GM11168 (cell line): ENCODE measurements around the gene IKZF3.
"Not testable (repeated sequence)": the region's sequence is repeated elsewhere in the genome, so short reads cannot be mapped to it uniquely, and the experiment has no call there.

Experiments
- in situ Hi-C: fragments of 300-500 bp; cut with MboI; formaldehyde crosslinking; loops from one replicate; pipeline ENCODE4 v1.12.0; 2022; ENCODE audit warnings: low sequenced_read_pairs; ENCODE audit not compliant: unreplicated experiment

Gene IKZF3

DNA sequence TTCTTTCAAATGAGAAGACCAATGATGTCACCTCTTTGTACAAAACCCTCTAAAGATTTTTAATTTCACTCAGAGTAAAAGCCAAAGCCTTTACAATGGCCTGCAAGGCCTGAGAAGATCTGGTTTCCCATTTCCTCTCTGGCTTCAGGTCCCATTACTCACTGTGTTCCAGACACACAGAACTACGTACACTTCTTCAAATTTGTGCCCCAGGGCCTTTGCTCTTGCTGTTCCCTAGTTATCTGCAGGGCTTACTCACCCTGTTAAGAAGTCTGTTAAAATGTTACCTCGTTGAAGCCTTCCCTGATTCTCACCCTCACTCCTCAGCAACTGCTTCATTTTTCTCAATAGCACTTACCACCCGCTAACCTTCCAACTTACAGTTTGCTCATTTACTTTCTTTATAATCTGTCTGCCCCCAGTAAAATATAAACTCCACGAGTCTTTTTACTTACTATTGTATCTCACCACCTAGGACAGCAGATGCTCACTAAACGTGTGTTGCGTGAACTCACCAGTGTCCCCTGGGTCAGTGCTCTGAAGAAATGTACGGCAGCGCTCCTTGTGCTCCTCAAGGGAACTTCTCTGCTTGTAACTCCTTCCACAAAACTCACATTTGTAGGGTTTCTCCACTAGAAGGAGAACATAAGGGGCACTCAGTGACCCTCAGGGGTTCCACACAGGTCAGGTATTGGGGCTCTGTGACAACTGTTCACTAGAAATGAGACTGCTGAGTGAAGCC, 76.2 kb downstream of the IKZF3 start:
- in situ Hi-C loops, result no loop called here

DNA sequence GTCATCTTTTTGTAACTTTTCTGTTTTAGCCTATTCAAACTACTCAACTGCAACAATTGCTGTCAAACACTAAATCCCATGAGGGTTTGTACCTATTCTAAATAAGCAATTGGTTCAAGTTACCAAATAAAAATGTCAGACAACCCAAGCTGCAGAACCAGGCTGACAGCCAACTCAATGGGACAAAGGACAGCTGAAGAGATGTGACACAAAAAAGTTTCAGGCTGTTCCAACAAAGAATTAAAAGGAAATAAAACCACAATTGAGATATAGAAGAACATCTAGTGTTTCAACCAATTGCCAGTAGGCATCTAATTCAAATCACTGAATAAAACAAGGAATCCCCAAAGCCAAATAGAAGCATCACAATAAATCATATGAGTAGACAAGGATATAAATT, 77.1 kb downstream of the IKZF3 start:
- in situ Hi-C loops, result no loop called here

- in situ Hi-C loops, result no loop called here
Observed at GRCh38 chr17:39782980-39783379, 81.1 kb downstream of the IKZF3 start.

GRCh38 chr17:39782481-39782880, 81.6 kb downstream of the IKZF3 start:
- in situ Hi-C loops, result no loop called here

GRCh38 chr17:39781861-39782213, 82.3 kb downstream of the IKZF3 start:
- in situ Hi-C loops, result no loop called here

- in situ Hi-C loops, result no loop called here
Observed at GRCh38 chr17:39781031-39781860, 82.9 kb downstream of the IKZF3 start.

DNA sequence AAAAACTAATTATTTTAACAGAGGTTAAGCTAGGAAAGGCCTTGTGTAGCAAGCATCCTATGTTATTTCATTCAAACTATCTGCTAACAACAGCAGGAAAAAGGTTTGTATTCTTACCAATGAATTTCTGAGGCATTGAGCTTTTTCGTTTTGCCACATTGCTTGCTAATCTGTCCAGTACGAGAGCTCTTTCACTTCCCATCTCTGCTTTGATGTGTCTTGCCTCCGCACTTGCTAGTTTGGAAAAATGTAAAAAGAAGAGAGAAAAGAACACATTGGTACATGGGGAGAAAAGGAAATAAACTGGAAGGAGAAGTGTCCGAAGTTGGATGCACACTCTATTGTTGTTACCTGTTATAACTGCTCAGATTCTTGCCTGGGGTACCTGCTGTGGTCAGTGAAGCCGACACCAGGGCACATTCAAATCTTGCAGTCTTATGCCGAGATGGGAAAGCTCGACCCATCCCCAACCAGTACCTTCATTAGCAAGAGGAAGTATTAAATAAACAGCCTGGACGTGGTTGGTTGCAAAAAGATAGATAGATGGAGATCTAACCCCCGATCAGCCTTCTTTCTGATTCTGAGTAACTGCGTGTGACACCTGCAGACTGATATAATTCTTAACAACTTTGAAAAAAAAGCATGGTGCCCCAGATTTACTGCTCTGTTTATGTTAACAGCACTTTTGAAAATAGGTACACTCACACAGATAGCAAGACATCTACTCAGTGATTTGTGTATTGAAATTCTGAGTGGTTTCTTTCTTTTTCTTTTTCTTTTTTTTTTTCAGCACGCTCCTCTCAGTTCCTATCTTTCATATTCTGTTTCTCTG, 86.4 kb downstream of the IKZF3 start:
- in situ Hi-C loops, result no loop called here

DNA sequence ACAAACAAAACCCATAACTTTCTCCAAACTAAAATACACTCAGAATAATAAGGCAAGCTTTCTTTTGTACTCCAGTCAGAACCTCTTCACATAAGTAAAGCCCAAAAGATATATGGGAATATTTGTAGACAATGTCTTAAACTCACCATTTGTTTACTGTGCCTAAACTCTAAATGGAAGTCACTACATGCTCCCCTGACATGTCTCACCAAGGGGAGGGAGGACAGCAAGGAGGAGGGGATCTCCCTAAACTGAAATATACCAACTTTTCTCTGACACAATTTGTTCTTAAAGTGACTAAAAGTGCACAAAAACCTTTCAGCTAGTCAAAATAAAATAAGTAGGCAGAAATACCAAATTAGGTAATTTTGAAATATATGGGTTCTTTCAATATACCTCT, 87.9 kb downstream of the IKZF3 start:
- in situ Hi-C loops, result no loop called here

GRCh38 chr17:39775031-39775430, 89.1 kb downstream of the IKZF3 start:
- in situ Hi-C loops, result no loop called here

DNA sequence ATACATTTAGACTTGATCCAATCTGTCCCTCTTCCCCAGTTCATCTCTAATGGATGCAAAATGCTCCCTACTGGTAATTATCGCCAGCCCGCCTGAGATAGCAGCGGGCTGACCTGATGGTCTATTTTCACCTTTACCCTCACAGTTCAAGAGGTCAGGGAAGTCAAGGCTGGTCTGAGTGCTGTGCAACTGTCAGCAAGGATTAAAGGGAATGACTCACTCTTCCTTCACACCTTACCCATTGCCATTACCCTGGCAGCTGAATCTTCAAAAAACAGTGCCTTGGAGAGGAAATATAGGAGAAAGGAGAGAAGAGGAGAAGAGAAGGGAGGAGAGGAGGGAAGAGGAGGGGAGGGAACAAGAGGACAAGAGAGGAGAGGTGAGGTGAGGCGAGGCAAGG, 90.1 kb downstream of the IKZF3 start:
- in situ Hi-C loops, result no loop called here

DNA sequence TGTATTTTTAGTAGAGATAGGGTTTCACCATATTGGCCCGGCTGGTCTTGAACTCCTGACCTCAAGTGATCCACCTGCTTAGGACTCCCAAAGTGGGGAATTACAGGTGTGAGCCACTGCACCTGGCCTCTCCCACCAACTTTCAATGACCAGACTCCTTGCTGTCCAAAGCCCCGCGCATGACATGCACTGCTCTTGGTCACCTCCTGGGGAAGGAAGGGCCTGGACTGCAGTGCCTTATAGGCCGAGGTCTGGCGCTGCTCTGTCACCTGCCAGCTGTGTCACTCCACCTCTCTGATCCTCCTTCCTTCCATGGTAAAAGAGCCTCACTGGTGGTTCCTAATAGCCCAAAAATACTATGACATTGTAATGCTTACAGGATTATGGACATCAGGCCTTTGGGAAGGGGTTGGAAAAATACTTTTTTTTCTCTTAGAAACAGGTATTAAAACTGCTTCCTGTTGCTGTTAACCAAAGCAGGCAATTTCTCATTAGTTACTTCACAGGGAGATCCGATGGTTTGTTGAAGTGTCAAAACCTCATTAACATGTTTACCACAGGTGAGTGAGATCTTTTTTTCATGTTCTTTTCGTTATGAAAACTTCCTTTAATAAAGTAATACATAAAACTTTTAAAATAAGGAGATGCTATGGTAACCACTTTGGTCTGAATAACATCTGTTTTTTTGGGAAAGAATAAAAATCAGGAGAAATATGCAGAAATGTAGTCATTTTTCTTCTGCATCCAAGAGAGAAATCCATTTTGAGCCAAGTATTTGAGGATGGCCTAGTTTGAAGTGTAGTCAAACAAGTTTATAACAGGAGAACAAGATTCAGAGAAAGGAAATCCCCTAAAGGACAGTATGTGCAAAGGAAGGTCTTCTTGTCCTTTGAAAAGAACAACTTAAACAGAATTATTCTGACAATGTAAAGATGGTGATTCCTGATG, 90.9 kb downstream of the IKZF3 start:
- in situ Hi-C loops, result no loop called here

DNA sequence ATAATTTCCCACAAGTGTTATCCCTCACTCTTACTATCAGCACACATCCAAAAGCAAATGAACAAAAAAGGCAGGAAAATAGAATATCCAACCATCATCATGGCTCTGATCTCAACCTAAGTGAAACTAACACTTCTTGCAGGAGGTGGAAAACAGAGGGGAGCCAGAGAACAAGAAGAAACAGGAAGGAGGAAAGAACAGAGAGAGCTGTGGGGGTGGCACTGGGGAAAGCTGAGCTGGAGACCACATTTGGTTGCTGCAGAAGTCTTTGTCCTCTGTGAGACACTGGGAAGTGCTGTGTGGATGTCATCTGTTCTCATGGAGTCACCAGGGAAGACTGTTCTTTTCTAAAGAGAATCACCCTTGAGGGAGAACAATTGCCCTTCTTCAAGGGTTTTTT, 91.7 kb downstream of the IKZF3 start:
- in situ Hi-C loops, result no loop called here

DNA sequence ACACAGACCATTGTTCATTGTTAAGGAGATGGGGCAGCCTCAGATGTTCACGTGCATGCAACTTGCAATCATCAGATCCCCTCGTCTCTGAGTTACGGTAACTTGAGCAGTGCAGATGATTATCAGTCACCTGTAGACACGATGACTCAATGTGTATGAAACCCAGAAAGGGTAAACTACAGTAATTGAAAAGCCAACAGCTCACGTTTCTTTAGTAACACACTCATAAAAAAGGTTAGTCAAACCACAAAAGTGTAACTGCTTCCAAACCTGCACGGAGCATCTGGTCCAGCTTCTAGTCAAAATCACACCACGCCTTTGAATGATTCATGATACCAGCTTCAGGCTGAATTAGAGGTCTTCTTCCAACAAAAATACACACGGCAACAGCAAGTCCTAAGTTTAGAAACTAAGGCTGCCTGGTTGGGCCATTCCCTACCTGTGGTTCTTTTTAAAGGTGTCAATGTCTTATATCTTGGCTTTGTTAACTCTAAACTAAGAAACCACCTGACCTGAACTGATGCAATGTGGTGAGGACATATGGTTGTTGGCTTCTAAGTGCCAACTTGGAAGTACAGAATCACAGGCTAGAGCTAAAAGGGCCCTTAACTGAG, 94.0 kb downstream of the IKZF3 start:
- in situ Hi-C loops, result no loop called here

GRCh38 chr17:39767147-39767546, 97.0 kb downstream of the IKZF3 start:
- in situ Hi-C loops, result no loop called here

DNA sequence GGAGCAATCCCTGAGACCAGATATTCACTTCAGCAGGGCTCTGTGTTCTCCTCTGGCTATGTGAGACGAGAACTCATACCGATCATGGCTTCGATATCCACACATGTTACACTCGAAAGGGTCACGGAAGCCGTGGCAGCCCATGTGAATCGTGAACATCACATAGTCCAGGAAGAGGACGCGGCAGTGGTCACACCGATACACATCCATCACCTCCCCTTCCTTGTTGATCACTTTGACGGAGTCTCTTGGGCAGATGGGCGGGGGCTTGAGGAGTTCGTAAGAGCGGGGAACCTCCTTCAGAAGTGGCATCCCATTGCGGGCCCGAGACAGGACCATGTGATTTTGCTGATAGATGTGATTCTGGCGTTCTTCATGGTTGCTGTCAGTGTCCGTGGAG, 98.3 kb downstream of the IKZF3 start:
- in situ Hi-C loops, result no loop called here

GRCh38 chr17:39765175-39765574, 98.9 kb downstream of the IKZF3 start:
- in situ Hi-C loops, result no loop called here

- in situ Hi-C loops, result not testable (repeated sequence)
Observed at GRCh38 chr17:39764171-39764570, 99.9 kb downstream of the IKZF3 start.

DNA sequence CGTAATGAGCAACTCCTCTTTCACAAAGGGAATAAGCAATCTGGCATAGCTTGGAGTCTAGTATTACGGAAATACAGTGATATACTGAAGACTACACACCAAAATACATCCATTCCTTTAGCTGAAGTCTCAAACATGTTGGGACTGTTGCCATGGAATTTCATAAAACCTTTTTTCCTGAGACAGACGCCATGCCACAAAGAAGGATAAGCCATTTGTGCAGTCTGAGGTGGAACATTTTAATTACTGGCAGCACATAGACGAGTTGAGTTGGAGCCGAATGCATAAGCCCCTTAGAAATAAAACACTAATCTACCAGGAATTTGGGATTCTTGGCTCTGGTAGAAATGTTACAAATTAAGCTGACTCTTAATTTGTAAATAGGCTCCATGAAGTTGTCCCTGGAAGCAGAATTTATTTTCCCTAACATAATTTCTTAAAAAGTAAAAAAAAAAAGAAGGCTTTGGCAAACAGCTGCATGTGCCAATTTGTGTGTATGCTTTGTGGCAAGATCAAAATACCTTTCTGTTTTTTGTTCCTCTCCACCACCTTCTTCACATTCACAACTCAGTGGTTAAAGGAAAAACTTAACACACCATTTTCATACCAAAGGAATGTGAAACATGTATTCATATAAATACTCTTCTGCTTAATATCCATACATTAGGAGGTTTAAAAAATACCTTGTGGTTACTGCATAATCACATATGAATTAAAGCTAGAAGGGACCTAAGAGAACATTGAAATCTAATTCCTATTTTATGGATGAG, 100.9 kb downstream of the IKZF3 start:
- in situ Hi-C loops, result no loop called here
